H1 (cell line): Measurements from ENCODE around the gene KRTAP5-8. TPM values are rescaled to one million over a fixed set of nuclear protein-coding genes. Genes with fewer than 3 reads are reported as not detected.
A peak's percentile ranks its signal among the peaks of the same experiment; 100 is the strongest.

Experiments used
- CTCF ChIA-PET: fragments of 300-600 bp; sonication (Branson Sonifier 250); formaldehyde crosslinking; loops from one replicate; lab custom pipeline; 2021; ENCODE audit not compliant: partially characterized antibody; lab: Charles Lee
- POLR2A ChIA-PET: fragments of 300-600 bp; sonication (Branson Sonifier 250); formaldehyde crosslinking; loops from one replicate; lab custom pipeline; 2021; ENCODE audit warnings: inconsistent platforms; ENCODE audit not compliant: partially characterized antibody; lab: Charles Lee
- DNase-seq, 2 experiments: peaks; one replicate each; pipeline versions ENCODE4 v3.0.0 to v3.0.0-alpha.2; 2010 to 2022; ENCODE audit warnings: low spot score in 2 of 2, low read depth in 1 of 2, mixed read lengths in 1 of 2
- FAIRE-seq: peaks from 2 replicates; lab custom pipeline; 2011; peaks lifted over from hg19 to GRCh38; lab: Jason Lieb, UNC
- H2AFZ ChIP-seq: 2 replicates; pipeline ENCODE4 v1.8.1; 2012; ENCODE audit warnings: low read length, inconsistent platforms
- H2AK5ac ChIP-seq: 2 replicates; pipeline ENCODE4 v1.6.1; 2013; ENCODE audit warnings: low read depth, low read length
- H2BK120ac ChIP-seq: replicated peaks from 2 replicates; pipeline ENCODE3; 2013; ENCODE audit warnings: low read depth, low read length, inconsistent platforms
- H2BK12ac ChIP-seq: 2 replicates; pipeline ENCODE4 v1.6.1; 2013; ENCODE audit warnings: low read depth, low read length
- H2BK15ac ChIP-seq: 2 replicates; pipeline ENCODE4 v1.6.1; 2013; ENCODE audit warnings: low read length
- H2BK20ac ChIP-seq: 2 replicates; pipeline ENCODE4 v1.6.1; 2013; ENCODE audit warnings: low read length
- H2BK5ac ChIP-seq: 2 replicates; pipeline ENCODE4 v1.6.1; 2013; ENCODE audit warnings: low read depth, low read length
- H3K14ac ChIP-seq: 2 replicates; pipeline ENCODE4 v1.6.1; 2013; ENCODE audit warnings: inconsistent platforms; ENCODE audit not compliant: insufficient read length
- H3K18ac ChIP-seq: 2 replicates; pipeline ENCODE4 v1.6.1; 2013; ENCODE audit warnings: low read length; ENCODE audit errors: extremely low read depth
- H3K23ac ChIP-seq: 2 replicates; pipeline ENCODE4 v1.6.1; 2013; ENCODE audit warnings: inconsistent platforms; ENCODE audit not compliant: insufficient read length
- H3K23me2 ChIP-seq: 2 replicates; pipeline ENCODE4 v1.6.1; 2013; ENCODE audit warnings: low read depth, low read length
- H3K27ac ChIP-seq: 2 replicates; pipeline ENCODE4 v1.6.1; 2011; ENCODE audit warnings: low read depth, low read length, inconsistent platforms
- H3K27me3 ChIP-seq, 4 experiments: replicated peaks in 1 of 4; 1 replicate in 1 of 4; 2 replicates in 3 of 4; pipeline versions ENCODE4 v1.6.1 to v1.8.1; 2011 to 2013; ENCODE audit warnings: low read length in 3 of 4, mild to moderate bottlenecking in 3 of 4, inconsistent platforms in 2 of 4, mixed read lengths in 2 of 4, moderate library complexity in 1 of 4; ENCODE audit not compliant: control insufficient read depth in 3 of 4, insufficient read depth in 3 of 4; ENCODE audit errors: extremely low read depth in 1 of 4
- H3K36me3 ChIP-seq, 4 experiments: 2 replicates each; pipeline versions ENCODE4 v1.6.1 to v1.8.1; 2011 to 2013; ENCODE audit warnings: mild to moderate bottlenecking in 4 of 4, low read length in 3 of 4, moderate library complexity in 2 of 4, control low read depth in 1 of 4, inconsistent platforms in 1 of 4; ENCODE audit not compliant: insufficient read depth in 4 of 4, control insufficient read depth in 2 of 4
- H3K4ac ChIP-seq: replicated peaks from 2 replicates; pipeline ENCODE3; 2013; ENCODE audit warnings: low read length, low read depth, mixed read lengths, inconsistent platforms; ENCODE audit not compliant: insufficient read length
- H3K4me1 ChIP-seq, 4 experiments: replicated peaks in 1 of 4; 1 replicate in 1 of 4; 2 replicates in 3 of 4; pipeline versions ENCODE4 v1.6.1 to v1.8.1; 2011 to 2013; ENCODE audit warnings: low read length in 3 of 4, inconsistent platforms in 2 of 4, mixed read lengths in 1 of 4; ENCODE audit not compliant: insufficient read depth in 4 of 4, control insufficient read depth in 3 of 4
- H3K4me2 ChIP-seq, 2 experiments: 2 replicates each; pipeline versions ENCODE4 v1.6.1 to v1.8.1; 2011 to 2013; ENCODE audit warnings: low read depth in 2 of 2, low read length in 2 of 2, control low read depth in 1 of 2, inconsistent platforms in 1 of 2, mild to moderate bottlenecking in 1 of 2; ENCODE audit not compliant: insufficient read depth in 1 of 2
- H3K4me3 ChIP-seq, 4 experiments: fragments of 200-600, 300-600 bp in 1 of 4; sonication (generic), shearing (Covaris generic), sonication (Bioruptor Twin) in 1 of 4; 2 replicates each; pipeline versions ENCODE4 v1.5.1 to v1.8.1; 2011 to 2016; ENCODE audit warnings: low read length in 4 of 4, low read depth in 3 of 4, control low read depth in 2 of 4, inconsistent platforms in 2 of 4, mild to moderate bottlenecking in 2 of 4, mixed read lengths in 1 of 4, moderate library complexity in 1 of 4; ENCODE audit not compliant: insufficient read depth in 2 of 4; ENCODE audit errors: extremely low read depth in 1 of 4
- H3K56ac ChIP-seq: replicated peaks from 2 replicates; pipeline ENCODE3; 2013; ENCODE audit warnings: low read depth, mild to moderate bottlenecking, mixed read lengths, low read length, inconsistent platforms; ENCODE audit not compliant: insufficient read length
- H3K79me1 ChIP-seq: 2 replicates; pipeline ENCODE4 v1.6.1; 2013; ENCODE audit warnings: low read depth, low read length, control low read depth
- H3K79me2 ChIP-seq, 2 experiments: 2 replicates each; pipeline versions ENCODE4 v1.6.1 to v1.8.1; 2012 to 2013; ENCODE audit warnings: low read length in 2 of 2, mild to moderate bottlenecking in 2 of 2, inconsistent platforms in 1 of 2; ENCODE audit not compliant: insufficient read depth in 2 of 2, control insufficient read depth in 1 of 2
- H3K9ac ChIP-seq, 4 experiments: replicated peaks in 1 of 4; 1 replicate in 1 of 4; 2 replicates in 3 of 4; pipeline versions ENCODE4 v1.6.1 to v1.8.1; 2011 to 2013; ENCODE audit warnings: low read depth in 3 of 4, low read length in 3 of 4, control low read depth in 2 of 4, mild to moderate bottlenecking in 2 of 4, moderate library complexity in 2 of 4, inconsistent platforms in 1 of 4; ENCODE audit errors: extremely low read depth in 1 of 4
- H3K9me3 ChIP-seq, 2 experiments: 2 replicates each; pipeline versions ENCODE4 v1.6.1 to v1.8.1; 2012 to 2013; ENCODE audit warnings: mild to moderate bottlenecking in 2 of 2, moderate library complexity in 2 of 2, control low read depth in 1 of 2, inconsistent platforms in 1 of 2, low read depth in 1 of 2, low read length in 1 of 2, mixed read lengths in 1 of 2; ENCODE audit not compliant: insufficient read depth in 2 of 2
- H4K20me1 ChIP-seq, 2 experiments: replicated peaks in 1 of 2; 2 replicates each; pipeline versions ENCODE3 to v1.8.1; 2011 to 2013; ENCODE audit warnings: inconsistent platforms in 2 of 2, low read length in 2 of 2, mild to moderate bottlenecking in 1 of 2; ENCODE audit not compliant: insufficient read depth in 2 of 2, control insufficient read depth in 1 of 2
- H4K5ac ChIP-seq: 2 replicates; pipeline ENCODE4 v1.6.1; 2013; ENCODE audit warnings: low read length, low read depth, mixed read lengths, inconsistent platforms; ENCODE audit not compliant: insufficient read length
- H4K8ac ChIP-seq: 2 replicates; pipeline ENCODE4 v1.8.0; 2013; ENCODE audit warnings: mild to moderate bottlenecking, moderate library complexity, low read length, inconsistent platforms; ENCODE audit not compliant: insufficient read depth; ENCODE audit errors: extremely low read depth
- H4K91ac ChIP-seq: replicated peaks from 2 replicates; pipeline ENCODE3; 2013; ENCODE audit warnings: low read length, mixed read lengths, inconsistent platforms; ENCODE audit not compliant: insufficient read length
- E2F6 ChIP-seq: IDR thresholded peaks from 2 replicates; pipeline ENCODE4 v1.6.1; 2012; ENCODE audit warnings: inconsistent platforms
- KDM1A ChIP-seq: fragments of 200-600, 300-600 bp; sonication (generic); IDR thresholded peaks from 2 replicates; pipeline ENCODE4 v1.7.1; 2016; ENCODE audit warnings: mild to moderate bottlenecking, low read length, borderline replicate concordance
- RAD21 ChIP-seq, 2 experiments: IDR thresholded peaks in 1 of 2; conservative IDR thresholded peaks in 1 of 2; 2 replicates each; pipeline ENCODE4 v1.6.1; 2011; ENCODE audit warnings: low read depth in 2 of 2, low read length in 2 of 2, improper control_type of control experiment in 1 of 2, inconsistent platforms in 1 of 2, mild to moderate bottlenecking in 1 of 2, moderate library complexity in 1 of 2
- TBP ChIP-seq: IDR thresholded peaks from 2 replicates; pipeline ENCODE4 v1.6.1; 2011; ENCODE audit warnings: low read depth, low read length, improper control_type of control experiment
- WGBS, 2 experiments: shearing (Covaris generic) in 1 of 2; methylation state at CpG; one replicate each; pipeline versions ENCODE4 v1.1.6 to v1.1.7; 2013 to 2015; ENCODE audit warnings: low lambda C conversion rate in 2 of 2, mixed read lengths in 2 of 2, inconsistent platforms in 1 of 2, low coverage in 1 of 2, missing lambda C conversion rate in 1 of 2; ENCODE audit not compliant: insufficient replicate concordance in 2 of 2, insufficient coverage in 1 of 2, insufficient read length in 1 of 2; ENCODE audit errors: extremely low coverage in 1 of 2, missing lambda C conversion rate in 1 of 2; 5-methylcytosine and 5-hydroxymethylcytosine counted together
- polyA plus RNA-seq, 7 experiments: library from polyadenylated mRNA; depleted of rRNA in 3 of 7; stranded (reverse) in 5 of 7; unstranded in 2 of 7; fragments of >200 nt in 5 of 7; fragments of 200-250 nt in 2 of 7; gene quantifications; 1 replicate in 5 of 7; 2 replicates in 1 of 7; 4 replicates in 1 of 7; pipeline versions ENCODE4 v1.2.1 to v1.2.3, GENCODE V29; 2011 to 2013; ENCODE audit warnings: missing spikeins in 2 of 7, mixed read lengths in 2 of 7
- total RNA-seq: library from RNA; stranded (reverse); fragmentation: NEBNext Ultra II Directional; extraction: Animal tissue kit (Norgen Biotek cat#: 25700); gene quantifications from 2 replicates; pipeline ENCODE4 v1.2.1, GENCODE V29; 2021
- TF ChIP-seq, protein P1 (sequence below): IDR thresholded peaks from 2 replicates; pipeline ENCODE4 v1.6.1; 2012; ENCODE audit warnings: inconsistent platforms
- TF ChIP-seq, protein P2 (sequence below), 3 experiments: IDR thresholded peaks; 1 replicate in 2 of 3; 2 replicates in 1 of 3; pipeline versions ENCODE4 v1.5.1 to v1.6.1; 2011; ENCODE audit warnings: low read length in 3 of 3, mild to moderate bottlenecking in 3 of 3, inconsistent platforms in 2 of 3, low read depth in 1 of 3, moderate library complexity in 1 of 3; ENCODE audit not compliant: insufficient read depth in 1 of 3; ENCODE audit errors: control extremely low read depth in 1 of 3

The KRTAP5-8 gene
- total and polyA plus RNA-seq, 2 of the 8 experiments (the other 6 are each of a cell fraction or from before 2014, with no cell fraction given): not detected

DNA sequence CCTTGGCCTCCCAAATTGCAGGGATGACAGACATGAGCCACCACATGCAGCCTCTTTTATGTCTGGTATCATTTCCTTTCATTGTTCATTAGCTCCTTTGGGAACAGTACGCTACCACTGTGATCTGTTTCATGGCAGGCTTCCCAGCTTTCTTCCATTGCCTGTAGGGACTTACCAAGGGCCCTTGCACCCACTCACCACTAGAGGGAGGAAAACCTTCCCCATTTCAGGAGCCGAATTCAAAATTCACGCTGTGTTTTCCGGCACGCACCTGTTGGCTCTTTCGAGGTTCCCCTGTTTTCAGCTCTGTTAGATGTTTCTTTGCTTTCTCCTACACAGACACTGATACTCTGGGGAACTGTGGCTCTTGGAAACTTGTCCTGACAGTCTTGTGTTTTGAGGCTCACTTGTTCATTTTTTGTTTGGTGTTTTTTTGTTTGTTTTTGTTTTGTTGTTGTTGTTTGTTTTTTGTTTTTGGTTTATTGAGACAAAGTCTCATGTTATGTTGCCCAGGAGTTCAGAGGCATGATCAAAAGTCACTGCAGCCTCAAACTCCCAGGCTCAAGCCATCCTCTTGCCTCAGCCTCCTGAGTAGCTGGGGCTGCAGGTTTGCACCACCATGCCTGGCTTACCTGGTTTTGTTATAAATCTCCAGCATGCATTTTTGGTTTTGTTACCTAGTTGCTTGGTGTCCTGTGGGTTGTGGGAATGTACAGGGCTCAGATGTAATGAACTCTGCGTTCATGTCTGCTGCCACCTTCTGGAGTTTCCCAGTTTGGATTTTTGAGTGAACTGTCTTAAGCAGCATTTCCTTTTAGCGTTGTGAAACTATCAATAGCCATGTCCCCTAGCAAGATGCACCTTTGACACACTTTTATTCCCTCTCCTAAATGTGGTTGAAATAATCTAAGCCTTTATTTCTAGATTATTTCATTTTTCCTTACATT, 42.5 kb downstream of the KRTAP5-8 start:
- Histone ChIP-seq H2BK120ac (no peak overlapping the region), H3K14ac (no peak overlapping the region), H4K8ac (no peak overlapping the region; the same call in 1 of the 2 replicates), H2BK5ac (no peak overlapping the region), H3K79me2 (no peaks in the 10 kb centered on the region; a peak in 1 of 4 replicates), H3K4ac (no peak overlapping the region), H4K20me1 (peaks cover 0 to 5% of the 10 kb centered on the region in 2 experiments), H2AFZ (no peak overlapping the region), H3K79me1 (no peaks in the 10 kb centered on the region), H4K91ac (no peak overlapping the region), H3K23me2 (peaks cover 5% of the 10 kb centered on the region; the same call in 1 of the 2 replicates), H3K27me3 (peaks cover 0 to 5% (median 1%) of the 10 kb centered on the region in 4 experiments; a peak in 2 of 7 replicates), H3K27ac (no peak overlapping the region), H3K4me1 (peaks cover 0 to 3% (median 3%) of the 10 kb centered on the region in 4 experiments; a peak in 4 of 7 replicates), H4K5ac (no peak overlapping the region), H2AK5ac (no peak overlapping the region), H3K36me3 (no peaks in the 10 kb centered on the region), H3K9ac (no peak overlapping the region), H2BK15ac (0 out of 2 replicates have a peak overlapping the region, but pooled peaks have one; percentile 81), H3K4me3 (no peak overlapping the region), H3K23ac (no peak overlapping the region), H2BK20ac (no peak overlapping the region), H3K9me3 (no peaks in the 10 kb centered on the region), H3K4me2 (no peak overlapping the region), H3K56ac (no peak overlapping the region), H2BK12ac (no peak overlapping the region), H3K18ac (no peak overlapping the region)
- FAIRE-seq: peak; percentile 45
- peak in 1 of 2 experiments; percentile 31 for DNase-seq
- CTCF ChIA-PET: interaction anchor here (0.7 to 2.5 kb wide), 18 partner anchors 8 to 252 kb away, joined by 3 to 15 read pairs (median 4); partner anchors contain the start of genes DHCR7, KRTAP5-10, KRTAP5-9 and NADSYN1
- 44% methylated on average over 8 of the region's 8 CpGs; no CpG with 5 or more reads in 1 of the 2 experiments for WGBS, 2 experiments
- POLR2A ChIA-PET: no interaction called here
- TF ChIP-seq KDM1A: no peak
- no peak for TF ChIP-seq TBP
- TF ChIP-seq, protein P1, sequence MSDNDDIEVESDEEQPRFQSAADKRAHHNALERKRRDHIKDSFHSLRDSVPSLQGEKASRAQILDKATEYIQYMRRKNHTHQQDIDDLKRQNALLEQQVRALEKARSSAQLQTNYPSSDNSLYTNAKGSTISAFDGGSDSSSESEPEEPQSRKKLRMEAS: peak; percentile 81
- TF ChIP-seq, protein P2, sequence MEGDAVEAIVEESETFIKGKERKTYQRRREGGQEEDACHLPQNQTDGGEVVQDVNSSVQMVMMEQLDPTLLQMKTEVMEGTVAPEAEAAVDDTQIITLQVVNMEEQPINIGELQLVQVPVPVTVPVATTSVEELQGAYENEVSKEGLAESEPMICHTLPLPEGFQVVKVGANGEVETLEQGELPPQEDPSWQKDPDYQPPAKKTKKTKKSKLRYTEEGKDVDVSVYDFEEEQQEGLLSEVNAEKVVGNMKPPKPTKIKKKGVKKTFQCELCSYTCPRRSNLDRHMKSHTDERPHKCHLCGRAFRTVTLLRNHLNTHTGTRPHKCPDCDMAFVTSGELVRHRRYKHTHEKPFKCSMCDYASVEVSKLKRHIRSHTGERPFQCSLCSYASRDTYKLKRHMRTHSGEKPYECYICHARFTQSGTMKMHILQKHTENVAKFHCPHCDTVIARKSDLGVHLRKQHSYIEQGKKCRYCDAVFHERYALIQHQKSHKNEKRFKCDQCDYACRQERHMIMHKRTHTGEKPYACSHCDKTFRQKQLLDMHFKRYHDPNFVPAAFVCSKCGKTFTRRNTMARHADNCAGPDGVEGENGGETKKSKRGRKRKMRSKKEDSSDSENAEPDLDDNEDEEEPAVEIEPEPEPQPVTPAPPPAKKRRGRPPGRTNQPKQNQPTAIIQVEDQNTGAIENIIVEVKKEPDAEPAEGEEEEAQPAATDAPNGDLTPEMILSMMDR (IDR thresholded peaks at IDR 0.05; ENCODE audit: control extremely low read depth in 1 of 3, insufficient read depth in 1 of 3, low read depth in 1 of 3, low read length in 3 of 3): peak; percentile 63 to 91 (median 65)
- peak; percentile 29 to 61; a peak in 2 of 4 replicates for TF ChIP-seq RAD21 (IDR thresholded peaks at IDR 0.05 in 1 of 2, conservative IDR thresholded peaks at IDR 0.05 in 1 of 2; ENCODE audit: low read depth in 2 of 2, low read length in 2 of 2)
- peak; percentile 82 for TF ChIP-seq E2F6
